Hepatocyte (in vitro differentiated cells): ENCODE measurements around the gene MMP15. TPM values are rescaled to one million over a fixed set of nuclear protein-coding genes. Genes with fewer than 3 reads are reported as not detected.

Experiments
- DNase-seq: peaks from one replicate; pipeline ENCODE4 v3.0.0-alpha.2; 2016; ENCODE audit warnings: low spot score
- H2AFZ ChIP-seq: fragments of 200-600 bp; sonication (generic); 2 replicates; pipeline ENCODE4 v1.6.0; 2016; ENCODE audit warnings: antibody characterized with exemption, mild to moderate bottlenecking
- H3K27ac ChIP-seq: fragments of 200-600 bp; sonication (generic); 2 replicates; pipeline ENCODE4 v1.5.1; 2016; ENCODE audit warnings: mild to moderate bottlenecking
- H3K27me3 ChIP-seq: fragments of 200-600 bp; sonication (generic); 2 replicates; pipeline ENCODE4 v1.6.1; 2016
- H3K36me3 ChIP-seq: fragments of 200-600 bp; sonication (generic); replicated peaks from 2 replicates; pipeline ENCODE4 v1.5.1; 2016; ENCODE audit warnings: low read depth; ENCODE audit not compliant: insufficient read depth
- H3K4me1 ChIP-seq: fragments of 200-600 bp; sonication (generic); 2 replicates; pipeline ENCODE4 v1.5.1; 2016; ENCODE audit warnings: mild to moderate bottlenecking, moderate library complexity; ENCODE audit not compliant: insufficient read depth
- H3K4me2 ChIP-seq: fragments of 200-600 bp; sonication (generic); 2 replicates; pipeline ENCODE4 v1.6.0; 2016
- H3K4me3 ChIP-seq: fragments of 200-600 bp; sonication (generic); 2 replicates; pipeline ENCODE4 v1.5.1; 2016; ENCODE audit warnings: mild to moderate bottlenecking
- H3K79me2 ChIP-seq: fragments of 200-600 bp; sonication (generic); 2 replicates; pipeline ENCODE4 v1.6.0; 2017; ENCODE audit warnings: mild to moderate bottlenecking
- H3K9me2 ChIP-seq: fragments of 200-600 bp; sonication (generic); replicated peaks from 2 replicates; pipeline ENCODE4 v1.6.0; 2017; ENCODE audit warnings: mild to moderate bottlenecking; ENCODE audit not compliant: insufficient read depth
- H3K9me3 ChIP-seq: fragments of 200-600 bp; sonication (generic); 2 replicates; pipeline ENCODE4 v1.5.1; 2016; ENCODE audit warnings: low read depth, mild to moderate bottlenecking
- H4K20me1 ChIP-seq: fragments of 200-600 bp; sonication (generic); 2 replicates; pipeline ENCODE4 v1.6.0; 2016; ENCODE audit warnings: mild to moderate bottlenecking; ENCODE audit not compliant: insufficient read depth, poor library complexity, severe bottlenecking
- EZH2 ChIP-seq: fragments of 200-600 bp; sonication (generic); IDR thresholded peaks from 2 replicates; pipeline ENCODE4 v1.6.1; 2016; ENCODE audit warnings: antibody characterized with exemption, mild to moderate bottlenecking, borderline replicate concordance
- EZH2phosphoT487 ChIP-seq: fragments of 200-600 bp; sonication (generic); IDR thresholded peaks from one replicate; pipeline ENCODE4 v1.6.1; 2018; ENCODE audit warnings: antibody characterized with exemption, mild to moderate bottlenecking, low read depth, moderate library complexity; ENCODE audit not compliant: unreplicated experiment, severe bottlenecking
- WGBS: methylation state at CpG from one replicate; pipeline ENCODE4 v1.1.6; 2016; ENCODE audit warnings: low lambda C conversion rate; ENCODE audit errors: missing lambda C conversion rate; 5-methylcytosine and 5-hydroxymethylcytosine counted together
- polyA plus RNA-seq: library from polyadenylated mRNA; unstranded; fragments of >200 nt; fragmentation: Nextera tagmentation; extraction: Ambion mirVana; gene quantifications from 2 replicates; pipeline ENCODE4 v1.2.1, GENCODE V29; 2016
- total RNA-seq: library from RNA; depleted of rRNA; stranded (reverse); fragments of >200 nt; gene quantifications from 2 replicates; pipeline ENCODE4 v1.2.3, GENCODE V29; 2014
- TF ChIP-seq, protein P1 (sequence below): fragments of 200-600 bp; sonication (generic); IDR thresholded peaks from 2 replicates; pipeline ENCODE4 v1.5.1; 2016; ENCODE audit warnings: antibody characterized with exemption, mild to moderate bottlenecking; ENCODE audit not compliant: poor library complexity

Gene MMP15
- total and polyA plus RNA-seq, 2 experiments from 2014 or later = 39.0 to 56.1 TPM

DNA sequence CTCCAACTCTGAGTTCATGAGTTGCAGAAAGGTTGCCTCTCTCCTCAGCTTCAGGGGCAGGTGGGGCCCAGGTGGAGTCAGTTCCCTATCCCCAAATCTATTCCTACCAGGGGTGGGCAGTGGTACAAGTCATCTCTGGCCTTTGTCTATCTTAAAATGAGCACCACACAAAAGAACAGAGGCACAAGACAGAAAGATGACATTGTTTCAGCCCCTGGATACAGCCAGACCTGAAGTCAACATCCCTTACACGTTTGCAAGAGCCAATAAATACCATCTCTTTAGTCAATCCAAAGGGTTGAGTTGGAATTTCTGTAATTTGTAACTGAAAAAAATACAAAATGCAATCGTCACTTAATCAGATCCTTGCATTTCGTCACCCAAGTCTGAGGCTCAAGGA, 32.2 kb downstream of the MMP15 start:
- Histone ChIP-seq H2AFZ (no peak overlapping the region), H3K36me3 (no peaks in the 10 kb centered on the region), H3K4me3 (no peak overlapping the region), H4K20me1 (no peaks in the 10 kb centered on the region), H3K27ac (no peak overlapping the region), H3K4me2 (no peak overlapping the region), H3K79me2 (no peaks in the 10 kb centered on the region), H3K9me3 (no peaks in the 10 kb centered on the region), H3K9me2 (no peaks in the 10 kb centered on the region), H3K4me1 (no peaks in the 10 kb centered on the region), H3K27me3 (no peaks in the 10 kb centered on the region)
- TF ChIP-seq, protein P1, sequence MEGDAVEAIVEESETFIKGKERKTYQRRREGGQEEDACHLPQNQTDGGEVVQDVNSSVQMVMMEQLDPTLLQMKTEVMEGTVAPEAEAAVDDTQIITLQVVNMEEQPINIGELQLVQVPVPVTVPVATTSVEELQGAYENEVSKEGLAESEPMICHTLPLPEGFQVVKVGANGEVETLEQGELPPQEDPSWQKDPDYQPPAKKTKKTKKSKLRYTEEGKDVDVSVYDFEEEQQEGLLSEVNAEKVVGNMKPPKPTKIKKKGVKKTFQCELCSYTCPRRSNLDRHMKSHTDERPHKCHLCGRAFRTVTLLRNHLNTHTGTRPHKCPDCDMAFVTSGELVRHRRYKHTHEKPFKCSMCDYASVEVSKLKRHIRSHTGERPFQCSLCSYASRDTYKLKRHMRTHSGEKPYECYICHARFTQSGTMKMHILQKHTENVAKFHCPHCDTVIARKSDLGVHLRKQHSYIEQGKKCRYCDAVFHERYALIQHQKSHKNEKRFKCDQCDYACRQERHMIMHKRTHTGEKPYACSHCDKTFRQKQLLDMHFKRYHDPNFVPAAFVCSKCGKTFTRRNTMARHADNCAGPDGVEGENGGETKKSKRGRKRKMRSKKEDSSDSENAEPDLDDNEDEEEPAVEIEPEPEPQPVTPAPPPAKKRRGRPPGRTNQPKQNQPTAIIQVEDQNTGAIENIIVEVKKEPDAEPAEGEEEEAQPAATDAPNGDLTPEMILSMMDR = no peak
- TF ChIP-seq EZH2phosphoT487 (no peak), EZH2 (no peak)
- DNase-seq = no peak
- 79% methylated on average over 3 of the region's 3 CpGs for WGBS

DNA sequence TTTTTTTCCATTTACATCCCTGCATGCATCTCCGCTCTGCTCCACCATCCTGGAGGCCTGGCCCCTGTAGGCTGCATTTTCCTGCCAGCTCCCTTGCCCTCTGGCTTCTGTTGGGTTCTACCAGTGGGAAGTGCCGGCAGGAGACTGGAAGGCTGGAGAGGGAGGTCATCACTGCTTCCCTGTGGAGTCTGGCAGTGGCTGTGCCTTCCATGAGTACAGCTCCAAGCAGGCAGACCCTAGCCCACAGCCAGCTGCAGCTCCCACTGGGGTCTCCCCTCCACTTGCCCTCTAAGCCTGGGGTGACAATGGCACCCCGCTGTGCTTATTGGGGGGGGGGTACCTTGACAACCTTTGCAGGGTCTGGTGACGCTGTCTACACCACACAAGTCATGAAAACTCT, 37.3 kb downstream of the MMP15 start:
- H3K27ac ChIP-seq = no peak overlapping the region
- 81% methylated on average over 4 of the region's 4 CpGs for WGBS
- TF ChIP-seq, protein P1 = no peak
- TF ChIP-seq EZH2 (no peak), EZH2phosphoT487 (no peak)

DNA sequence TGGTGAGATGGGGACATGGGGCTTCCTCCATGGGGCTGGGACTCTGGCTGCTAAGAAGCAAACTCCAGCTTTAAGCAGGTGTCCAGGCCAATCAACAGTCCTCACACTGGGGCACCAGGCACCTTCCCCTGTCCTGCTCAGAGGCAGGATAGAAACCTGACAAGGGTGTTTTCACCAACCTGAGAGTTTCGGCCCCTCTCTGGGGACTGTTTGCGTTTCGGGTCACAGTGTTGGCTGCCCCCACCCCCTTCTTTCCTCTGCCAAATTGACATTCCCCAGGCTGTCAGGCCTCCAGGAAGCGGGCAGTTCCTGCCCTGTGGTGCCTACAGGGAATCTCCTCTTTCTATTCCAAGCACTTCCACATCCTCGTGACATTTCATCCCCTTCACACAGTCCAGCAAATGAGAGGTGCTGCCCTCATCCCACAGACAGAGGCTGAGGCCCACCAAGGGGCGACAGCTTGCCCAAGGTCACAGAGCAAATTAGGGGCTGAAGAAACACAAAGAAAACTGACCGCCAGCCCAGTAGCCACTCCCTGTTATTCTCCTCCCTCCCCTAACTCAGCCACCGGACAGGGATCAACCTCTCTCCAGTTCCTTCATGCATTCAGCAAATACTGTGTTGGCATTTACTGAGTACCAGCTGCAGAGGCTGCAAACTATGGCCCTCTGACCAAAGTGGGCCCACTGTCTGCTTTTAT, 38.0 kb downstream of the MMP15 start:
- Histone ChIP-seq H3K27ac (no peak overlapping the region), H4K20me1 (no peaks in the 10 kb centered on the region), H3K4me1 (no peaks in the 10 kb centered on the region), H3K4me2 (no peak overlapping the region), H3K27me3 (no peaks in the 10 kb centered on the region), H3K4me3 (no peak overlapping the region), H3K9me3 (no peaks in the 10 kb centered on the region), H3K36me3 (no peaks in the 10 kb centered on the region), H3K9me2 (no peaks in the 10 kb centered on the region), H2AFZ (peak overlapping the region; percentile 49), H3K79me2 (no peaks in the 10 kb centered on the region)
- 44% methylated on average over 8 of the region's 8 CpGs for WGBS
- no peak for DNase-seq
- TF ChIP-seq EZH2phosphoT487 (no peak), EZH2 (no peak)
- TF ChIP-seq, protein P1 = no peak

More for the DNA sequence above, 37.3 kb downstream of the MMP15 start:
- Histone ChIP-seq H4K20me1 (no peaks in the 10 kb centered on the region), H3K27me3 (no peaks in the 10 kb centered on the region), H3K4me2 (no peak overlapping the region), H3K9me2 (no peaks in the 10 kb centered on the region), H3K36me3 (no peaks in the 10 kb centered on the region), H3K79me2 (no peaks in the 10 kb centered on the region), H3K4me1 (no peaks in the 10 kb centered on the region), H3K4me3 (no peak overlapping the region), H2AFZ (no peak overlapping the region), H3K9me3 (no peaks in the 10 kb centered on the region)
- no peak for DNase-seq
